ENCODE data around the gene WASF2. TPM values are rescaled to one million over a fixed set of nuclear protein-coding genes. Genes with fewer than 3 reads are reported as not detected.

The WASF2 gene
- total RNA-seq, 1 experiment from 2014 or later = 65.9 TPM

GRCh38 chr1:27528818-27529703 is 39.1 kb upstream of the WASF2 start:
- H3T11ph ChIP-seq (ENCODE audit: low read length) = no peak overlapping the region
- no peak overlapping the region for H3K23ac ChIP-seq (ENCODE audit: insufficient read length, low read depth, low read length)
- Mint-ChIP-seq H3K36me3 (ENCODE audit: insufficient read depth in 1 of 3, low read depth in 3 of 3) (peaks cover 10 to 14% (median 11%) of the 10 kb centered on the region in 3 experiments), H3K27ac (peak overlapping the region in 2 of 3 experiments; percentile 17 to 42; a peak in 2 of 7 replicates), H3K4me3 (peak overlapping the region; percentile 73 to 77), H3K4me1 (peaks cover 44 to 57% of the 10 kb centered on the region in 2 experiments), H3K27me3 (ENCODE audit: low read depth) (peaks cover 6% of the 10 kb centered on the region; the same call in 1 of the 2 replicates), H3K9me3 (no peaks in the 10 kb centered on the region; a peak in 1 of 5 replicates)
- H2BK120ac ChIP-seq (ENCODE audit: low read depth, low read length, poor library complexity, severe bottlenecking) = no peak overlapping the region
- H2AFZ ChIP-seq (ENCODE audit: low read length) = no peak overlapping the region
- no peaks in the 10 kb centered on the region for H3K79me2 ChIP-seq (ENCODE audit: insufficient read depth, low read length)
- H3K27me3 ChIP-seq (ENCODE audit: insufficient read depth, low read length) = no peaks in the 10 kb centered on the region
- no peak overlapping the region for H3K18ac ChIP-seq (ENCODE audit: insufficient read length, low read depth, low read length)
- no peak overlapping the region for H2BK5ac ChIP-seq (ENCODE audit: insufficient read length, low read length)
- peaks cover 10% of the 10 kb centered on the region for H3K4me1 ChIP-seq (ENCODE audit: insufficient read depth, low read length)
- TF ChIP-seq CTCF (conservative IDR thresholded peaks at IDR 0.05) = no peak
- no peak overlapping the region for H2BK15ac ChIP-seq (ENCODE audit: low read depth, low read length)
- no peak overlapping the region for H3K14ac ChIP-seq (ENCODE audit: insufficient read depth, low read length)
- no peak overlapping the region for H4K5ac ChIP-seq (ENCODE audit: insufficient read length, low read depth, low read length)
- no peak overlapping the region for H4K8ac ChIP-seq (replicated peaks; ENCODE audit: insufficient read length, low read depth, low read length)
- no peaks in the 10 kb centered on the region for H3K79me1 ChIP-seq (ENCODE audit: insufficient read depth, low read depth, low read length, poor library complexity, severe bottlenecking)
- no peaks in the 10 kb centered on the region for H3K9me3 ChIP-seq (ENCODE audit: control insufficient read depth, low read depth, low read length)
- no peak overlapping the region for H2AK5ac ChIP-seq (ENCODE audit: insufficient read length, low read length)
- no peak overlapping the region for H4K91ac ChIP-seq (ENCODE audit: insufficient read length, low read depth, low read length)
- peaks cover 9% of the 10 kb centered on the region for H3K23me2 ChIP-seq (ENCODE audit: insufficient read length, low read depth, low read length, poor library complexity, severe bottlenecking)
- no peaks in the 10 kb centered on the region for H4K20me1 ChIP-seq (ENCODE audit: control insufficient read depth, insufficient read depth, insufficient read length)
- peak overlapping the region; percentile 90 for H3K4me2 ChIP-seq (ENCODE audit: insufficient read depth, insufficient read length, low read length)
- 100% methylated on average over 1 of the region's 17 CpGs for WGBS (ENCODE audit: extremely low coverage, insufficient read length, low lambda C conversion rate)
- H3K4ac ChIP-seq (ENCODE audit: low read depth, low read length) = no peak overlapping the region
- no peak overlapping the region for H3K27ac ChIP-seq (ENCODE audit: insufficient read length, low read depth, low read length)
- DNase-seq = no peak
- H3K9ac ChIP-seq (ENCODE audit: extremely low read depth, insufficient read length, low read length) = no peak overlapping the region
- H2BK20ac ChIP-seq (ENCODE audit: low read depth, low read length, poor library complexity, severe bottlenecking) = no peak overlapping the region
- H3K56ac ChIP-seq (ENCODE audit: insufficient read length, low read depth, low read length) = no peak overlapping the region
- no peak overlapping the region for H2BK12ac ChIP-seq (ENCODE audit: insufficient read length, low read depth, low read length)
